Uterus (tissue), 4 donors: ENCODE results near the gene KRTAP19-6. TPM values are rescaled to one million over a fixed set of nuclear protein-coding genes. Genes with fewer than 3 reads are reported as not detected.

Source experiments
- DNase-seq, 2 donors: peaks; one replicate each; pipeline ENCODE4 v3.0.0-alpha.2; 2019 to 2020
- H3K27ac ChIP-seq, 2 donors: fragments of 200-600 bp; sonication (generic); 1 replicate in 1 of 2; 2 replicates in 1 of 2; pipeline ENCODE4 v1.5.1; 2016 to 2018
- H3K27me3 ChIP-seq, 2 donors: fragments of 200-600 bp; sonication (generic); one replicate each; pipeline ENCODE4 v1.5.1; 2018 to 2019; ENCODE audit warnings: control low read depth in 1 of 2
- H3K36me3 ChIP-seq, 2 donors: fragments of 200-600 bp; sonication (generic); one replicate each; pipeline ENCODE4 v1.5.1; 2019; ENCODE audit warnings: control low read depth in 1 of 2
- H3K4me1 ChIP-seq, 2 donors: fragments of 200-600 bp; sonication (generic); one replicate each; pipeline ENCODE4 v1.5.1; 2018 to 2019; ENCODE audit warnings: control low read depth in 1 of 2
- H3K4me3 ChIP-seq, 2 donors: fragments of 200-600 bp; sonication (generic); 1 replicate in 1 of 2; 2 replicates in 1 of 2; pipeline ENCODE4 v1.5.1; 2018 to 2019; ENCODE audit warnings: mild to moderate bottlenecking in 1 of 2
- H3K9me3 ChIP-seq, 2 donors: fragments of 200-600 bp; sonication (generic); one replicate each; pipeline ENCODE4 v1.5.1; 2019; ENCODE audit warnings: control low read depth in 1 of 2
- CTCF ChIP-seq, 4 experiments: fragments of 200-600 bp in 2 of 4; fragments of 450-650 bp in 2 of 4; sonication (generic) in 2 of 4; IDR thresholded peaks; one replicate each; pipeline ENCODE4 v1.5.1; 2016 to 2019; ENCODE audit warnings: antibody characterized with exemption in 4 of 4, mild to moderate bottlenecking in 2 of 4, moderate library complexity in 1 of 4
- POLR2A ChIP-seq, 2 donors: fragments of 450-650 bp; IDR thresholded peaks; one replicate each; pipeline ENCODE4 v1.6.1; 2016; ENCODE audit warnings: antibody characterized with exemption in 2 of 2, mild to moderate bottlenecking in 1 of 2, moderate library complexity in 1 of 2
- intact Hi-C: fragments of 100-400 bp; cut with DNase I; formaldehyde crosslinking; loops from one replicate; pipeline ENCODE4 v1.15.1; 2023; ENCODE audit warnings: low total_unique reads
- total RNA-seq, 4 donors: library from RNA; depleted of rRNA in 3 of 4; stranded (reverse); fragments of >200 nt in 3 of 4; gene quantifications; one replicate each; pipeline versions ENCODE4 v1.1.0 to v1.2.4, GENCODE V29; 2014 to 2023
- donor health status: DM: yes; HTN: yes; CAD: no.

Gene KRTAP19-6
- total RNA-seq = not detected

- TF ChIP-seq CTCF (IDR thresholded peaks at IDR 0.05) = no peak
- no peak for TF ChIP-seq POLR2A (IDR thresholded peaks at IDR 0.05)
- intact Hi-C loops = no loop called here
Measured at GRCh38 chr21:30541764-30542163, at the start of gene KRTAP19-6. TSS of gene KRTAP19-6 (minus strand) at chr21:30541864. CDS start at chr21:30541833, 31 bp downstream.

GRCh38 chr21:30590297-30590696 is 48.6 kb upstream of the KRTAP19-6 start, which contains the start of gene KRTAP22-2:
TSS of gene KRTAP22-2 (minus strand) at chr21:30590397.
- DNase-seq = no peak
- intact Hi-C loops = no loop called here
- Histone ChIP-seq H3K9me3 (no peaks in the 10 kb centered on the region), H3K36me3 (no peaks in the 10 kb centered on the region), H3K27ac (no peak within 1 kb of the TSS), H3K4me3 (no peak within 1 kb of the TSS), H3K27me3 (no peaks in the 10 kb centered on the region), H3K4me1 (no peaks in the 10 kb centered on the region)
- TF ChIP-seq CTCF (IDR thresholded peaks at IDR 0.05) (no peak), POLR2A (IDR thresholded peaks at IDR 0.05) (no peak)

More at GRCh38 chr21:30541764-30542163, at the start of gene KRTAP19-6:
- Histone ChIP-seq H3K36me3 (no peaks in the 10 kb centered on the region), H3K4me1 (no peaks in the 10 kb centered on the region), H3K4me3 (no peak within 1 kb of the TSS), H3K27me3 (no peaks in the 10 kb centered on the region), H3K9me3 (no peaks in the 10 kb centered on the region), H3K27ac (no peak within 1 kb of the TSS)
- no peak for DNase-seq

GRCh38 chr21:30582870-30583269 is 41.2 kb upstream of the KRTAP19-6 start:
- Histone ChIP-seq H3K36me3 (no peaks in the 10 kb centered on the region), H3K27me3 (no peaks in the 10 kb centered on the region), H3K4me3 (no peak overlapping the region), H3K4me1 (no peaks in the 10 kb centered on the region), H3K27ac (no peak overlapping the region), H3K9me3 (no peaks in the 10 kb centered on the region)
- intact Hi-C loops = no loop called here
- TF ChIP-seq CTCF (IDR thresholded peaks at IDR 0.05) (no peak), POLR2A (IDR thresholded peaks at IDR 0.05) (no peak)
- no peak for DNase-seq

GRCh38 chr21:30580132-30580531 is 38.5 kb upstream of the KRTAP19-6 start:
- DNase-seq = no peak
- H3K27ac ChIP-seq = no peak overlapping the region
- H3K27me3 ChIP-seq = no peaks in the 10 kb centered on the region
- H3K36me3 ChIP-seq = no peaks in the 10 kb centered on the region
- intact Hi-C loops = no loop called here
- H3K9me3 ChIP-seq = no peaks in the 10 kb centered on the region
- no peaks in the 10 kb centered on the region for H3K4me1 ChIP-seq
- no peak for TF ChIP-seq POLR2A (IDR thresholded peaks at IDR 0.05)
- TF ChIP-seq CTCF (IDR thresholded peaks at IDR 0.05) = no peak
- H3K4me3 ChIP-seq = no peak overlapping the region

- Histone ChIP-seq H3K27me3 (no peaks in the 10 kb centered on the region), H3K4me3 (no peak overlapping the region), H3K4me1 (no peaks in the 10 kb centered on the region), H3K27ac (no peak overlapping the region), H3K9me3 (no peaks in the 10 kb centered on the region), H3K36me3 (no peaks in the 10 kb centered on the region)
- no peak for TF ChIP-seq CTCF (IDR thresholded peaks at IDR 0.05)
- TF ChIP-seq POLR2A (IDR thresholded peaks at IDR 0.05) = no peak
- intact Hi-C loops = no loop called here
- DNase-seq = no peak
Measured at GRCh38 chr21:30579346-30579745, 37.7 kb upstream of the KRTAP19-6 start.
